A549 (cell line): ENCODE data around the gene SPECC1. TPM values are rescaled to one million over a fixed set of nuclear protein-coding genes. Genes with fewer than 3 reads are reported as not detected.

Source experiments
- ATAC-seq, 2 experiments: fragments of 200-7000 bp in 1 of 2; fragments of >200 bp in 1 of 2; cut with Nextera tagmentation in 1 of 2; cut with Tn5 transposase in 1 of 2; 3 replicates each; pipeline versions ENCODE4 v1.8.0 to v1.9.1; 2018 to 2020; ENCODE audit warnings: mild to moderate bottlenecking in 1 of 2, moderate library complexity in 1 of 2
- CTCF ChIA-PET: fragments of 300-600 bp; sonication (Branson Sonifier 250); formaldehyde crosslinking; extraction: SDS; loops from one replicate; lab custom pipeline; 2021; ENCODE audit warnings: antibody characterized with exemption, inconsistent platforms; lab: Yijun Ruan, JAX
- POLR2A ChIA-PET: fragments of 350-600 bp; formaldehyde crosslinking; extraction: SDS; loops from one replicate; lab custom pipeline; 2021; ENCODE audit warnings: antibody characterized with exemption, inconsistent platforms; lab: Yijun Ruan, JAX
- DNase-seq, 2 experiments: peaks; one replicate each; pipeline versions ENCODE4 v3.0.0 to v3.0.0-alpha.2; 2011 to 2016; ENCODE audit warnings: low read depth in 1 of 2, low spot score in 1 of 2
- FAIRE-seq: peaks from 2 replicates; lab custom pipeline; 2011; peaks lifted over from hg19 to GRCh38; lab: Jason Lieb, UNC
- H3K27ac ChIP-seq, 2 experiments: fragments of >200 bp; sonication (Bioruptor Twin); formaldehyde crosslinking; 3 replicates each; pipeline ENCODE4 v1.5.1; 2016 to 2017
- H3K4me1 ChIP-seq: fragments of >200 bp; sonication (Bioruptor Twin); formaldehyde crosslinking; 3 replicates; pipeline ENCODE4 v1.6.1; 2016
- H3K4me2 ChIP-seq: fragments of >200 bp; sonication (Bioruptor Twin); formaldehyde crosslinking; 3 replicates; pipeline ENCODE4 v1.6.1; 2016
- H3K4me3 ChIP-seq: fragments of >200 bp; sonication (Bioruptor Twin); formaldehyde crosslinking; 3 replicates; pipeline ENCODE4 v1.5.1; 2016
- H3K9me3 ChIP-seq: fragments of >200 bp; sonication (Bioruptor Twin); formaldehyde crosslinking; 3 replicates; pipeline ENCODE4 v1.6.1; 2016
- BCL3 ChIP-seq: fragments of >200 bp; sonication (Bioruptor Twin); formaldehyde crosslinking; IDR thresholded peaks from 3 replicates; pipeline ENCODE4 v1.6.1; 2016
- BHLHE40 ChIP-seq: IDR thresholded peaks from 2 replicates; pipeline ENCODE4 v1.6.1; 2012; ENCODE audit warnings: low read depth, low read length, inconsistent platforms
- CBX2 ChIP-seq: fragments of 200-600 bp; sonication (generic); IDR thresholded peaks from 2 replicates; pipeline ENCODE4 v1.6.1; 2016; ENCODE audit warnings: low read depth, mild to moderate bottlenecking, borderline replicate concordance
- CBX8 ChIP-seq: fragments of 200-600 bp; sonication (generic); IDR thresholded peaks from 2 replicates; pipeline ENCODE4 v1.6.1; 2016
- CHD4 ChIP-seq: fragments of 200-600 bp; sonication (generic); IDR thresholded peaks from 2 replicates; pipeline ENCODE4 v1.6.1; 2016; ENCODE audit warnings: antibody characterized with exemption, mild to moderate bottlenecking, borderline replicate concordance
- E2F6 ChIP-seq: IDR thresholded peaks from 2 replicates; pipeline ENCODE4 v1.6.1; 2012; ENCODE audit warnings: low read depth, borderline replicate concordance
- FOSL2 ChIP-seq, 2 experiments: fragments of 450-650 bp in 1 of 2; fragments of >200 bp in 1 of 2; sonication (Bioruptor Twin) in 1 of 2; formaldehyde crosslinking; IDR thresholded peaks; 2 replicates each; pipeline versions ENCODE4 v1.5.0 to v1.6.1; 2016 to 2020; ENCODE audit warnings: mild to moderate bottlenecking in 1 of 2, moderate library complexity in 1 of 2
- FOXS1 ChIP-seq: fragments of 250-450 bp; sonication (Bioruptor Pico); IDR thresholded peaks from 2 replicates; pipeline ENCODE4 v1.5.0; 2020; ENCODE audit warnings: mild to moderate bottlenecking, moderate library complexity
- HOXA7 ChIP-seq: fragments of 250-450 bp; sonication (Bioruptor Pico); IDR thresholded peaks from 2 replicates; pipeline ENCODE4 v1.5.0; 2020; ENCODE audit warnings: mild to moderate bottlenecking, moderate library complexity
- MAFK ChIP-seq: fragments of 450-650 bp; IDR thresholded peaks from 2 replicates; pipeline ENCODE4 v1.6.1; 2014; ENCODE audit not compliant: partially characterized antibody
- MAX ChIP-seq: IDR thresholded peaks from 2 replicates; pipeline ENCODE4 v1.6.1; 2012
- MYC ChIP-seq: IDR thresholded peaks from 2 replicates; pipeline ENCODE4 v1.6.1; 2012; ENCODE audit warnings: mild to moderate bottlenecking, inconsistent platforms, low read length, improper control_type of control experiment, borderline replicate concordance
- NPAS2 ChIP-seq: fragments of 250-450 bp; sonication (Bioruptor Pico); IDR thresholded peaks from 2 replicates; pipeline ENCODE4 v1.8.0; 2022; ENCODE audit warnings: mild to moderate bottlenecking, moderate library complexity, borderline replicate concordance
- PHF8 ChIP-seq: fragments of 200-600 bp; sonication (generic); IDR thresholded peaks from 2 replicates; pipeline ENCODE4 v1.6.1; 2016; ENCODE audit warnings: low read depth, mild to moderate bottlenecking, antibody characterized with exemption, moderate library complexity, borderline replicate concordance
- RAD21 ChIP-seq, 2 experiments: fragments of >200 bp in 1 of 2; sonication (Bioruptor Twin) in 1 of 2; formaldehyde crosslinking in 1 of 2; IDR thresholded peaks in 1 of 2; conservative IDR thresholded peaks in 1 of 2; 2 replicates in 1 of 2; 3 replicates in 1 of 2; pipeline ENCODE4 v1.6.1; 2012 to 2018; ENCODE audit warnings: inconsistent platforms in 1 of 2
- RARB ChIP-seq: fragments of 250-450 bp; sonication (Bioruptor Pico); IDR thresholded peaks from 2 replicates; pipeline ENCODE4 v1.8.0; 2021; ENCODE audit warnings: mild to moderate bottlenecking, moderate library complexity
- RCOR1 ChIP-seq: fragments of 150-350 bp; IDR thresholded peaks from 2 replicates; pipeline ENCODE4 v1.6.1; 2014; ENCODE audit warnings: antibody characterized with exemption, low read length, low read depth
- SMC3 ChIP-seq: fragments of >200 bp; sonication (Bioruptor Twin); formaldehyde crosslinking; IDR thresholded peaks from 3 replicates; pipeline ENCODE4 v1.6.1; 2018; ENCODE audit warnings: inconsistent platforms
- TFCP2L1 ChIP-seq: fragments of 250-450 bp; sonication (Bioruptor Pico); IDR thresholded peaks from 2 replicates; pipeline ENCODE4 v1.5.0; 2021; ENCODE audit warnings: mild to moderate bottlenecking
- ZFP36 ChIP-seq: fragments of 450-650 bp; IDR thresholded peaks from 2 replicates; pipeline ENCODE4 v1.6.1; 2014; ENCODE audit warnings: borderline replicate concordance; ENCODE audit not compliant: partially characterized antibody
- ZNF302 ChIP-seq: fragments of 250-450 bp; sonication (Bioruptor Pico); IDR thresholded peaks from 2 replicates; pipeline ENCODE4 v1.9.0; 2021; ENCODE audit warnings: inconsistent platforms, mild to moderate bottlenecking, moderate library complexity
- WGBS: methylation state at CpG from one replicate; pipeline ENCODE4 v1.1.6; 2017; ENCODE audit errors: missing lambda C conversion rate; 5-methylcytosine and 5-hydroxymethylcytosine counted together
- polyA plus RNA-seq, 4 experiments: library from polyadenylated mRNA; depleted of rRNA in 3 of 4; stranded (reverse); fragments of >200 nt; fragmentation: RNase III in 1 of 4; extraction: RNeasy Plus Mini Kit Qiagen cat#74134 plus additional on column Dnase treatment in 1 of 4; gene quantifications; 2 replicates in 3 of 4; 3 replicates in 1 of 4; pipeline ENCODE4 v1.2.3, GENCODE V29; 2011 to 2017
- TF ChIP-seq, protein P1 (sequence below): fragments of >200 bp; sonication (Bioruptor Twin); formaldehyde crosslinking; IDR thresholded peaks from 3 replicates; pipeline ENCODE4 v1.5.1; 2016
- TF ChIP-seq, protein P2 (sequence below): fragments of 250-450 bp; sonication (Bioruptor Pico); IDR thresholded peaks from 2 replicates; pipeline ENCODE4 v1.5.0; 2020; ENCODE audit warnings: low read depth, mild to moderate bottlenecking, moderate library complexity

The SPECC1 gene
- polyA plus RNA-seq, 2 of the 4 experiments (the other 2 are of a cell fraction), result 45.1 to 66.2 TPM

- DNase-seq (no peak), FAIRE-seq (no peak)
- Histone ChIP-seq H3K27ac (no peak overlapping the region), H3K4me3 (no peak overlapping the region), H3K9me3 (no peaks in the 10 kb centered on the region), H3K4me1 (0 out of 3 replicates have a peak, but pooled peaks cover 2% of the 10 kb centered on the region), H3K4me2 (no peak overlapping the region)
- WGBS, result 89% methylated on average over 10 of the region's 10 CpGs
- POLR2A ChIA-PET, result no interaction called here
- TF ChIP-seq CHD4, result no peak
- no peak for TF ChIP-seq RAD21 (conservative IDR thresholded peaks at IDR 0.05 in 1 of 2, IDR thresholded peaks at IDR 0.05 in 1 of 2)
- no peak for TF ChIP-seq BHLHE40
- TF ChIP-seq CBX2, result no peak
- TF ChIP-seq, protein P1, sequence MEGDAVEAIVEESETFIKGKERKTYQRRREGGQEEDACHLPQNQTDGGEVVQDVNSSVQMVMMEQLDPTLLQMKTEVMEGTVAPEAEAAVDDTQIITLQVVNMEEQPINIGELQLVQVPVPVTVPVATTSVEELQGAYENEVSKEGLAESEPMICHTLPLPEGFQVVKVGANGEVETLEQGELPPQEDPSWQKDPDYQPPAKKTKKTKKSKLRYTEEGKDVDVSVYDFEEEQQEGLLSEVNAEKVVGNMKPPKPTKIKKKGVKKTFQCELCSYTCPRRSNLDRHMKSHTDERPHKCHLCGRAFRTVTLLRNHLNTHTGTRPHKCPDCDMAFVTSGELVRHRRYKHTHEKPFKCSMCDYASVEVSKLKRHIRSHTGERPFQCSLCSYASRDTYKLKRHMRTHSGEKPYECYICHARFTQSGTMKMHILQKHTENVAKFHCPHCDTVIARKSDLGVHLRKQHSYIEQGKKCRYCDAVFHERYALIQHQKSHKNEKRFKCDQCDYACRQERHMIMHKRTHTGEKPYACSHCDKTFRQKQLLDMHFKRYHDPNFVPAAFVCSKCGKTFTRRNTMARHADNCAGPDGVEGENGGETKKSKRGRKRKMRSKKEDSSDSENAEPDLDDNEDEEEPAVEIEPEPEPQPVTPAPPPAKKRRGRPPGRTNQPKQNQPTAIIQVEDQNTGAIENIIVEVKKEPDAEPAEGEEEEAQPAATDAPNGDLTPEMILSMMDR, result no peak
- no peak for TF ChIP-seq RARB (CRISPR knock-in tag)
- TF ChIP-seq MYC, result no peak
- no peak for TF ChIP-seq BCL3
- TF ChIP-seq SMC3, result no peak
- TF ChIP-seq ZFP36, result no peak
- TF ChIP-seq ZNF302 (CRISPR knock-in tag), result no peak
- no peak for TF ChIP-seq FOXS1 (CRISPR knock-in tag)
- TF ChIP-seq, protein P2, sequence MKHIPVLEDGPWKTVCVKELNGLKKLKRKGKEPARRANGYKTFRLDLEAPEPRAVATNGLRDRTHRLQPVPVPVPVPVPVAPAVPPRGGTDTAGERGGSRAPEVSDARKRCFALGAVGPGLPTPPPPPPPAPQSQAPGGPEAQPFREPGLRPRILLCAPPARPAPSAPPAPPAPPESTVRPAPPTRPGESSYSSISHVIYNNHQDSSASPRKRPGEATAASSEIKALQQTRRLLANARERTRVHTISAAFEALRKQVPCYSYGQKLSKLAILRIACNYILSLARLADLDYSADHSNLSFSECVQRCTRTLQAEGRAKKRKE (CRISPR knock-in tag), result no peak
- no peak for TF ChIP-seq TFCP2L1 (CRISPR knock-in tag)
- no peak for TF ChIP-seq NPAS2 (CRISPR knock-in tag)
- no peak for TF ChIP-seq MAX
- TF ChIP-seq MAFK, result no peak
- no peak for TF ChIP-seq RCOR1
- TF ChIP-seq, all 56 proteins: peak for 0
- no peak for ATAC-seq
- CTCF ChIA-PET, result interaction anchor here (0.9 to 2.0 kb wide), 3 partner anchors 102 to 209 kb away, joined by 3 to 4 read pairs (median 4); no protein-coding TSS in a partner anchor
These were observed 102.4 kb downstream of the SPECC1 start for GRCh38 chr17:20111538-20111937.

GRCh38 chr17:20114466-20114865, 105.3 kb downstream of the SPECC1 start:
- 87% methylated on average over 2 of the region's 2 CpGs for WGBS
- no peak for TF ChIP-seq RARB (CRISPR knock-in tag)
- no peak for TF ChIP-seq CBX8
- no peak for TF ChIP-seq HOXA7
- no peak for TF ChIP-seq PHF8
- TF ChIP-seq FOSL2 (IDR thresholded peaks at IDR 0.05), result no peak
- peak; percentile 21; the same call in 1 of the 2 replicates for TF ChIP-seq FOSL2 (CRISPR knock-in tag; IDR thresholded peaks at IDR 0.05)
- no peak for TF ChIP-seq E2F6
- no peak for TF ChIP-seq CHD4
- TF ChIP-seq TFCP2L1 (CRISPR knock-in tag), result no peak
- ATAC-seq, result no peak
- POLR2A ChIA-PET, result no interaction called here
- no peak overlapping the region for H3K4me3 ChIP-seq
- CTCF ChIA-PET, result interaction anchor here (1.2 to 5.6 kb wide), 2 partner anchors 105 to 120 kb away, joined by 3 to 111 read pairs; no protein-coding TSS in a partner anchor
- H3K4me2 ChIP-seq, result no peak overlapping the region
- no peaks in the 10 kb centered on the region for H3K9me3 ChIP-seq
- H3K27ac ChIP-seq, result no peak overlapping the region
- peaks cover 6% of the 10 kb centered on the region; the same call in 2 of the 3 replicates for H3K4me1 ChIP-seq
- FAIRE-seq, result no peak
- DNase-seq, result no peak
